ENCODE results near the gene TP53. TPM values are rescaled to one million over a fixed set of nuclear protein-coding genes. Genes with fewer than 3 reads are reported as not detected.
A peak's percentile ranks its signal among the peaks of the same experiment; 100 is the strongest.

The TP53 gene
- total and polyA plus RNA-seq, 2 donors (not counting 1 experiment from before 2014, with no cell fraction given), result 23.0 to 35.5 TPM

DNA sequence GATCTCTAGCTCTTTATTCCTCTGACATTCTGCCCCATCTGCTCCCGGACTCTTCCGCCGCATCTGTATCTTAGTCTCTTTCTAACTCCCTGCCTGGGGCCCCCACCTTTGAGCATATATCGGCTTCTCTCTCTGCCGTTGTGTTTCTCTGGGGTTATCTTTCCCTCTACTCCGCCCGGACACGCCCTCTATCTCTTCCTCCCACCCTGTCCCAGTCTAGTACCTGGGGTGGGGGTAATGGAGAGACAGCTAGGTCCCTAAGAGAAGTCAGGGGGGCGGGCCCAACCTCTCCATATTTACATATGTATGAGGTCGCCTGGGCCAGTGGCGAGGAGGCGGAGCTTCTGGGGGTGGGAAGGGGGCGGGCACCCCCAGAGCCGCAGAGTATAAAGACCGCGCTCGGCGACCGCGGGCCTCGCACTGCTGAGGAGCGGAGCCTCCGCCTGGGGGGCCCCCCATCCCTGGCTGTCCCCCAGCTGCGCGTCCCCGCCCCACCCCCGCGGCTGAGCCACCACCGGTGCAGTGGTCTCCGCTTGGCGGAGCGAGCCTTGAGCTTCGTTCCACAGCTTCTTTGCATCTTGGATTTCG lies 36.7 kb downstream of the TP53 start, which contains the start of gene ATP1B2:
Gene ATP1B2, plus strand, starts transcription at position 418 of the 588 bp plus-strand sequence. CDS start 593 bp downstream, outside the sequence.
- H3K4me3 ChIP-seq (replicated peaks in 1 of 4; ENCODE audit: control extremely low read depth in 1 of 4, insufficient read depth in 1 of 4, low read depth in 3 of 4, low read length in 4 of 4), result peak within 1 kb of the TSS in 2 of 4 experiments; percentile 29 to 37
- no peaks in the 10 kb centered on the region for H4K20me1 ChIP-seq (ENCODE audit: control insufficient read depth, extremely low read depth, insufficient read depth, low read length)
- peaks cover 2% of the 10 kb centered on the region for H3K4me1 ChIP-seq (ENCODE audit: control insufficient read depth, extremely low read depth, insufficient read depth, low read length)
- no peak for TF ChIP-seq EZH2 (IDR thresholded peaks at IDR 0.05; ENCODE audit: low read length, missing control alignments)
- TF ChIP-seq, protein P1, sequence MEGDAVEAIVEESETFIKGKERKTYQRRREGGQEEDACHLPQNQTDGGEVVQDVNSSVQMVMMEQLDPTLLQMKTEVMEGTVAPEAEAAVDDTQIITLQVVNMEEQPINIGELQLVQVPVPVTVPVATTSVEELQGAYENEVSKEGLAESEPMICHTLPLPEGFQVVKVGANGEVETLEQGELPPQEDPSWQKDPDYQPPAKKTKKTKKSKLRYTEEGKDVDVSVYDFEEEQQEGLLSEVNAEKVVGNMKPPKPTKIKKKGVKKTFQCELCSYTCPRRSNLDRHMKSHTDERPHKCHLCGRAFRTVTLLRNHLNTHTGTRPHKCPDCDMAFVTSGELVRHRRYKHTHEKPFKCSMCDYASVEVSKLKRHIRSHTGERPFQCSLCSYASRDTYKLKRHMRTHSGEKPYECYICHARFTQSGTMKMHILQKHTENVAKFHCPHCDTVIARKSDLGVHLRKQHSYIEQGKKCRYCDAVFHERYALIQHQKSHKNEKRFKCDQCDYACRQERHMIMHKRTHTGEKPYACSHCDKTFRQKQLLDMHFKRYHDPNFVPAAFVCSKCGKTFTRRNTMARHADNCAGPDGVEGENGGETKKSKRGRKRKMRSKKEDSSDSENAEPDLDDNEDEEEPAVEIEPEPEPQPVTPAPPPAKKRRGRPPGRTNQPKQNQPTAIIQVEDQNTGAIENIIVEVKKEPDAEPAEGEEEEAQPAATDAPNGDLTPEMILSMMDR (conservative IDR thresholded peaks at IDR 0.05 in 1 of 2, IDR thresholded peaks at IDR 0.05 in 1 of 2; ENCODE audit: low read depth in 1 of 2, low read length in 2 of 2), result no peak
- peak; percentile 7 to 14 for DNase-seq (ENCODE audit: low read depth in 2 of 2)
- no peaks in the 10 kb centered on the region for H3K36me3 ChIP-seq (ENCODE audit: control insufficient read depth, insufficient read depth, low read length)
- H3K27ac ChIP-seq (ENCODE audit: insufficient read depth, low read length), result no peak within 1 kb of the TSS
- H3K9ac ChIP-seq (ENCODE audit: insufficient read depth, low read length), result no peak within 1 kb of the TSS
- H3K79me2 ChIP-seq (ENCODE audit: control insufficient read depth, insufficient read depth, low read length), result no peaks in the 10 kb centered on the region
- no peak within 1 kb of the TSS for H2AFZ ChIP-seq (ENCODE audit: low read length)
- H3K27me3 ChIP-seq (ENCODE audit: control insufficient read depth, insufficient read depth, low read length), result peaks cover 39% of the 10 kb centered on the region
- peak within 1 kb of the TSS; percentile 59 for H3K4me2 ChIP-seq (ENCODE audit: extremely low read depth, insufficient read depth, low read length)
- no peaks in the 10 kb centered on the region for H3K9me3 ChIP-seq (ENCODE audit: control insufficient read depth, insufficient read depth, low read depth, low read length)

DNA sequence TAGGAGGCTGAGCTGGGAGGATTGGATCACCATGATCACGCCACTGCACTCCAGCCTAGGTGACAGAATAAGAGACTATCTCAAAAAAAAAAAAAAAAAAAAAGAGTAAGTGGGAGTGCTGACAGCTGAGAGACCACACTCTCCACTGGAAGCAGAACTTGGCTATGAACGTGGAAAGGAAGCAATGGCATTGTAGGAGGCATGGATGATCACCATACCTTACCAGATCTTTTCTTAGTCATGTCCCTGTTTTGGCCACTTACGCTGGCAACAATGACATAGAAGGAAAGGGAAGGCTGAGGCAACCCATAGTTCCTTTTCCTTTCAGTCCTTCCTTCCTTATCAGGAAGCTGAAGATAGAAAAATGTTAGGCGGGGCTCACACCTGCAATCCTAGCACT lies 40.3 kb downstream of the TP53 start:
- no peak overlapping the region for H2AFZ ChIP-seq (ENCODE audit: low read length)
- H3K9me3 ChIP-seq (ENCODE audit: control insufficient read depth, insufficient read depth, low read depth, low read length), result no peaks in the 10 kb centered on the region
- no peaks in the 10 kb centered on the region for H4K20me1 ChIP-seq (ENCODE audit: control insufficient read depth, extremely low read depth, insufficient read depth, low read length)
- TF ChIP-seq, protein P1 (conservative IDR thresholded peaks at IDR 0.05 in 1 of 2, IDR thresholded peaks at IDR 0.05 in 1 of 2; ENCODE audit: low read depth in 1 of 2, low read length in 2 of 2), result no peak
- no peak for TF ChIP-seq EZH2 (IDR thresholded peaks at IDR 0.05; ENCODE audit: low read length, missing control alignments)
- peaks cover 2% of the 10 kb centered on the region for H3K4me1 ChIP-seq (ENCODE audit: control insufficient read depth, extremely low read depth, insufficient read depth, low read length)
- H3K27me3 ChIP-seq (ENCODE audit: control insufficient read depth, insufficient read depth, low read length), result peaks cover 21% of the 10 kb centered on the region
- no peaks in the 10 kb centered on the region for H3K79me2 ChIP-seq (ENCODE audit: control insufficient read depth, insufficient read depth, low read length)
- no peak overlapping the region for H3K9ac ChIP-seq (ENCODE audit: insufficient read depth, low read length)
- H3K27ac ChIP-seq (ENCODE audit: insufficient read depth, low read length), result no peak overlapping the region
- H3K4me3 ChIP-seq (replicated peaks in 1 of 4; ENCODE audit: control extremely low read depth in 1 of 4, insufficient read depth in 1 of 4, low read depth in 3 of 4, low read length in 4 of 4), result no peak overlapping the region
- DNase-seq (ENCODE audit: low read depth in 2 of 2), result no peak
- H3K36me3 ChIP-seq (ENCODE audit: control insufficient read depth, insufficient read depth, low read length), result no peaks in the 10 kb centered on the region
- no peak overlapping the region for H3K4me2 ChIP-seq (ENCODE audit: extremely low read depth, insufficient read depth, low read length)

DNA sequence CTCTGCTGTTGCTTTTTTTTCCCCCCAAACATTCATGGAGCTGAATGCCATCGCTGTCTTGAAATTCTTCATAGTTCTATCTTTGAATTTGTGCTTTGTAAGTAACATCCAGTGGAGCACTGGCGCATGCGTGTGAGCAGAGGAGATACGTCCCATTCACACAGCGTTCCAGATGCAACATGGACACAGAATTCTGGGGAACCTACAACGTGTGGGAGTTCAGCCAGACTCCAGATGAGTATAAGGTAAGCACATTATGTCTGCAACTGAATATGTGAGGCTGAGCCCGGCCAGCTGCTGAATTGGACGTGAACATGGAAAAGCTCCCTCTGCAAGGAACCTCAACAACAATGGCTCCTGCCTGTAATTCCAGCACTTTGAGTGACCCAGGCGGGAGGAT lies 40.8 kb downstream of the TP53 start:
- peak in 1 of 2 donors; percentile 14 for DNase-seq (ENCODE audit: low read depth in 2 of 2)
- Histone ChIP-seq H3K27me3 (ENCODE audit: control insufficient read depth, insufficient read depth, low read length) (peaks cover 16% of the 10 kb centered on the region), H4K20me1 (ENCODE audit: control insufficient read depth, extremely low read depth, insufficient read depth, low read length) (no peaks in the 10 kb centered on the region), H2AFZ (ENCODE audit: low read length) (no peak overlapping the region), H3K4me1 (ENCODE audit: control insufficient read depth, extremely low read depth, insufficient read depth, low read length) (peaks cover 2% of the 10 kb centered on the region), H3K4me2 (ENCODE audit: extremely low read depth, insufficient read depth, low read length) (no peak overlapping the region), H3K9me3 (ENCODE audit: control insufficient read depth, insufficient read depth, low read depth, low read length) (no peaks in the 10 kb centered on the region), H3K27ac (ENCODE audit: insufficient read depth, low read length) (no peak overlapping the region), H3K36me3 (ENCODE audit: control insufficient read depth, insufficient read depth, low read length) (no peaks in the 10 kb centered on the region), H3K9ac (ENCODE audit: insufficient read depth, low read length) (no peak overlapping the region), H3K4me3 (replicated peaks in 1 of 4; ENCODE audit: control extremely low read depth in 1 of 4, insufficient read depth in 1 of 4, low read depth in 3 of 4, low read length in 4 of 4) (no peak overlapping the region), H3K79me2 (ENCODE audit: control insufficient read depth, insufficient read depth, low read length) (no peaks in the 10 kb centered on the region)
- TF ChIP-seq, protein P1 (conservative IDR thresholded peaks at IDR 0.05 in 1 of 2, IDR thresholded peaks at IDR 0.05 in 1 of 2; ENCODE audit: low read depth in 1 of 2, low read length in 2 of 2), result no peak
- no peak for TF ChIP-seq EZH2 (IDR thresholded peaks at IDR 0.05; ENCODE audit: low read length, missing control alignments)
